ENCODE data around the gene GAPDH. TPM values are rescaled to one million over a fixed set of nuclear protein-coding genes. Genes with fewer than 3 reads are reported as not detected.
"Not testable (repeated sequence)": the region's sequence is repeated elsewhere in the genome, so short reads cannot be mapped to it uniquely, and the experiment has no call there.

GAPDH gene
- total RNA-seq, 2 experiments from 2014 or later = 6,175 to 6,471 TPM

- not testable (repeated sequence) for H3K9me3 Mint-ChIP-seq (ENCODE audit: insufficient read depth); ATAC-seq; H3K27me3 Mint-ChIP-seq (ENCODE audit: low read depth)
- POLR2A ChIA-PET = interaction anchor here (0.7 to 7.2 kb wide), 9 partner anchors 14 to 113 kb away, joined by 3 to 74 read pairs (median 5); partner anchors contain the start of genes MRPL51 and VAMP1
- peak; percentile 92 for DNase-seq
- peak overlapping the region; percentile 99 for H3K4me3 Mint-ChIP-seq
- peaks cover 69% of the 10 kb centered on the region for H3K36me3 Mint-ChIP-seq (ENCODE audit: low read depth)
- peaks cover 72% of the 10 kb centered on the region for H3K4me1 Mint-ChIP-seq (ENCODE audit: low read depth)
- peak overlapping the region; percentile 100 for H3K27ac Mint-ChIP-seq
- CTCF ChIA-PET = interaction anchor here (0.6 to 8.3 kb wide), 51 partner anchors 9 to 323 kb away, joined by 3 to 97 read pairs (median 4); partner anchors contain the start of genes CD27, CDCA3, COPS7A and MRPL51
Observed at GRCh38 chr12:6537580-6538419, 3.5 kb downstream of the GAPDH start.

GRCh38 chr12:6538420-6539313 lies 4.3 kb downstream of the GAPDH start:
- peaks cover 68% of the 10 kb centered on the region for H3K4me1 Mint-ChIP-seq (ENCODE audit: low read depth)
- H3K36me3 Mint-ChIP-seq (ENCODE audit: low read depth) = peaks cover 65% of the 10 kb centered on the region
- H3K27ac Mint-ChIP-seq = peak overlapping the region; percentile 100
- ATAC-seq (no peak), DNase-seq (no peak)
- ChIA-PET POLR2A (interaction anchor here (0.7 to 7.2 kb wide), 10 partner anchors 13 to 215 kb away, joined by 3 to 74 read pairs (median 4); partner anchors contain the start of genes IFFO1 and VAMP1), CTCF (interaction anchor here (1.0 to 8.3 kb wide), 32 partner anchors 10 to 218 kb away, joined by 3 to 97 read pairs (median 6); partner anchors contain the start of genes CD27, MRPL51 and VAMP1)
- no peaks in the 10 kb centered on the region for H3K27me3 Mint-ChIP-seq (ENCODE audit: low read depth)
- no peaks in the 10 kb centered on the region for H3K9me3 Mint-ChIP-seq (ENCODE audit: insufficient read depth)
- peak overlapping the region; percentile 99 for H3K4me3 Mint-ChIP-seq

GRCh38 chr12:6539314-6539682 lies 5.0 kb downstream of the GAPDH start:
- POLR2A ChIA-PET = interaction anchor here (0.6 to 7.2 kb wide), 9 partner anchors 13 to 216 kb away, joined by 3 to 74 read pairs (median 4); partner anchors contain the start of genes IFFO1 and VAMP1
- DNase-seq (no peak), ATAC-seq (no peak)
- peaks cover 60% of the 10 kb centered on the region for H3K36me3 Mint-ChIP-seq (ENCODE audit: low read depth)
- CTCF ChIA-PET = interaction anchor here (0.6 to 8.3 kb wide), 15 partner anchors 10 to 204 kb away, joined by 3 to 97 read pairs (median 5); partner anchors contain the start of genes MRPL51 and VAMP1
- H3K27ac Mint-ChIP-seq = peak overlapping the region; percentile 54
- peaks cover 65% of the 10 kb centered on the region for H3K4me1 Mint-ChIP-seq (ENCODE audit: low read depth)
- H3K4me3 Mint-ChIP-seq = peak overlapping the region; percentile 13
- no peaks in the 10 kb centered on the region for H3K27me3 Mint-ChIP-seq (ENCODE audit: low read depth)
- no peaks in the 10 kb centered on the region for H3K9me3 Mint-ChIP-seq (ENCODE audit: insufficient read depth)

- Mint-ChIP-seq H3K27me3 (ENCODE audit: low read depth) (no peaks in the 10 kb centered on the region), H3K4me3 (peak overlapping the region; percentile 13), H3K27ac (peak overlapping the region; percentile 82), H3K4me1 (ENCODE audit: low read depth) (peaks cover 65% of the 10 kb centered on the region), H3K36me3 (ENCODE audit: low read depth) (peaks cover 61% of the 10 kb centered on the region), H3K9me3 (ENCODE audit: insufficient read depth) (no peaks in the 10 kb centered on the region)
- no peak for DNase-seq
- ChIA-PET CTCF (interaction anchor here (0.6 to 8.3 kb wide), 14 partner anchors 9 to 205 kb away, joined by 3 to 97 read pairs (median 5); partner anchors contain the start of genes MRPL51 and VAMP1), POLR2A (interaction anchor here (0.6 to 7.2 kb wide), 10 partner anchors 12 to 175 kb away, joined by 3 to 74 read pairs (median 4); partner anchors contain the start of genes IFFO1, MRPL51, NOP2 and VAMP1)
- ATAC-seq = no peak
Observed at GRCh38 chr12:6539707-6540134, 5.4 kb downstream of the GAPDH start.

GRCh38 chr12:6540181-6540877 lies 6.0 kb downstream of the GAPDH start:
- Mint-ChIP-seq H3K27ac (peak overlapping the region; percentile 82), H3K4me1 (ENCODE audit: low read depth) (peaks cover 65% of the 10 kb centered on the region), H3K9me3 (ENCODE audit: insufficient read depth) (no peaks in the 10 kb centered on the region), H3K4me3 (peak overlapping the region; percentile 48), H3K27me3 (ENCODE audit: low read depth) (no peaks in the 10 kb centered on the region), H3K36me3 (ENCODE audit: low read depth) (peaks cover 55% of the 10 kb centered on the region)
- DNase-seq (peak; percentile 69), ATAC-seq (peak; percentile 38)
- ChIA-PET CTCF (interaction anchor here (0.9 to 8.3 kb wide), 10 partner anchors 9 to 205 kb away, joined by 3 to 97 read pairs (median 5); partner anchors contain the start of genes MRPL51 and TAPBPL), POLR2A (interaction anchor here (0.9 to 7.2 kb wide), 9 partner anchors 12 to 116 kb away, joined by 3 to 74 read pairs (median 4); partner anchors contain the start of genes MRPL51, NOP2 and VAMP1)

GRCh38 chr12:6541371-6542165 lies 7.3 kb downstream of the GAPDH start:
- Mint-ChIP-seq H3K4me3 (no peak overlapping the region), H3K4me1 (ENCODE audit: low read depth) (peaks cover 62% of the 10 kb centered on the region), H3K27me3 (ENCODE audit: low read depth) (no peaks in the 10 kb centered on the region), H3K36me3 (ENCODE audit: low read depth) (peaks cover 49% of the 10 kb centered on the region), H3K9me3 (ENCODE audit: insufficient read depth) (no peaks in the 10 kb centered on the region), H3K27ac (peak overlapping the region; percentile 50)
- POLR2A ChIA-PET = interaction anchor here (1.0 kb wide), 1 partner anchor 12 kb away, joined by 3 read pairs; no protein-coding TSS in a partner anchor
- ATAC-seq (no peak), DNase-seq (no peak)
- CTCF ChIA-PET = interaction anchor here (0.9 to 8.3 kb wide), 4 partner anchors 10 to 207 kb away, joined by 3 to 97 read pairs (median 5); partner anchors contain the start of gene TAPBPL

- no peak overlapping the region for H3K4me3 Mint-ChIP-seq
- CTCF ChIA-PET = interaction anchor here (1.0 kb wide), 1 partner anchor 9 kb away, joined by 3 read pairs; no protein-coding TSS in a partner anchor
- POLR2A ChIA-PET = no interaction called here
- peak overlapping the region; percentile 23 for H3K27ac Mint-ChIP-seq
- ATAC-seq (no peak), DNase-seq (no peak)
- peaks cover 48% of the 10 kb centered on the region for H3K36me3 Mint-ChIP-seq (ENCODE audit: low read depth)
- H3K4me1 Mint-ChIP-seq (ENCODE audit: low read depth) = peaks cover 53% of the 10 kb centered on the region
- no peaks in the 10 kb centered on the region for H3K9me3 Mint-ChIP-seq (ENCODE audit: insufficient read depth)
- no peaks in the 10 kb centered on the region for H3K27me3 Mint-ChIP-seq (ENCODE audit: low read depth)
Observed at GRCh38 chr12:6542209-6543009, 8.1 kb downstream of the GAPDH start.

GRCh38 chr12:6546016-6546415 lies 11.7 kb downstream of the GAPDH start:
- Mint-ChIP-seq H3K36me3 (ENCODE audit: low read depth) (peaks cover 37% of the 10 kb centered on the region), H3K4me3 (no peak overlapping the region), H3K9me3 (ENCODE audit: insufficient read depth) (no peaks in the 10 kb centered on the region), H3K4me1 (ENCODE audit: low read depth) (peaks cover 30% of the 10 kb centered on the region), H3K27me3 (ENCODE audit: low read depth) (no peaks in the 10 kb centered on the region), H3K27ac (no peak overlapping the region)
- DNase-seq (no peak), ATAC-seq (no peak)
- POLR2A ChIA-PET = interaction anchor here (0.6 to 1.0 kb wide), 2 partner anchors 17 to 398 kb away, joined by 3 read pairs; partner anchors contain the start of genes C12orf57 and RNU7-1
- CTCF ChIA-PET = interaction anchor here (0.7 to 2.1 kb wide), 4 partner anchors 9 to 1377 kb away, joined by 3 to 7 read pairs (median 4); partner anchors contain the start of gene NOP2

GRCh38 chr12:6547566-6547965 lies 13.2 kb downstream of the GAPDH start:
- Mint-ChIP-seq H3K9me3 (ENCODE audit: insufficient read depth) (no peaks in the 10 kb centered on the region), H3K4me1 (ENCODE audit: low read depth) (peaks cover 26% of the 10 kb centered on the region), H3K27me3 (ENCODE audit: low read depth) (no peaks in the 10 kb centered on the region), H3K4me3 (no peak overlapping the region), H3K27ac (peak overlapping the region; percentile 30), H3K36me3 (ENCODE audit: low read depth) (peaks cover 40% of the 10 kb centered on the region)
- ATAC-seq (no peak), DNase-seq (no peak)
- ChIA-PET POLR2A (no interaction called here), CTCF (interaction anchor here (2.1 kb wide), 1 partner anchor 10 kb away, joined by 7 read pairs; no protein-coding TSS in a partner anchor)
